HG03520 (cell line): ENCODE results near the gene GRID2.

Experiments used
- ATAC-seq: cut with Tn5 transposase; IDR thresholded peaks from one replicate; pipeline ENCODE4 v1.9.1; 2021; ENCODE audit warnings: mild to moderate bottlenecking, moderate library complexity; ENCODE audit not compliant: unreplicated experiment

The GRID2 gene

DNA sequence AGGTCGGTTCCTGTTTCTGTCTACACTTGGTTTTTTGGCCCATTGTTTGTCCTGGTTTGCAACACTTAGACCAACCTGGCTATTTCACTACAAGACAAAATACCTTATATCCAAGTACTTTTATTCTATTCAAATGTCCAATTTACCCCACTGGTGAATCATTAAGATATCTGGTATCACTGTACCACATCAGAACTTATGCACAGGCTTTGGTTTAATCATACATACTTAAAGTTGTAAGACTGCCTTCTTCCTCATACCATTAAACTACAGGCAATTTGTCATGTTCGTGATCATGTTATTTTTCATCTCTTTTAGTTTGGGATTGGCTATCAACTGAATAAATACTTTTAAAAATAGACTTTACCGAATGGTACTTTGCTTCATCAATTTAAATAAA, 1471.8 kb downstream of the GRID2 start:
- no peak for ATAC-seq

- no peak for ATAC-seq
Measured at GRCh38 chr4:93776386-93777080, 1472.8 kb downstream of the GRID2 start.

GRCh38 chr4:93777081-93777460, 1473.3 kb downstream of the GRID2 start:
- ATAC-seq = no peak

DNA sequence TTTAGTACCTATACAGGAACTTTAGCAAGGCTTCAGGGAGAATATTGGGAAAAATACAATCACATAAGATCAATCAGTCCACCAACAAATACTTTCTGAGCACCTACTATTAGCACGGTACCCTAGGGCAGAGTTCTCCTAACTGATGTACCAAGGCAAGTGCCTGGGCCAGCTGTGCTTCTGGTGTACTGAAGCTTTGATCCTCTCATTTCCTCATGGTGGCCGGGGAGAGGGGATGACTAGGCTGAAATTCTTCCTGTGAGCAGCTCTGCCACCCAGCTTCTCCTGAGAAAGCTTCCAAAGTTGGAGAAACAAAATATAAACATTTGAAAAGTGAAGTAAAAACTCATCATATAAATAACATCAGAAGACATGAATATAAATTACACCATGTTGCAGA, 1475.5 kb downstream of the GRID2 start:
- ATAC-seq = no peak

DNA sequence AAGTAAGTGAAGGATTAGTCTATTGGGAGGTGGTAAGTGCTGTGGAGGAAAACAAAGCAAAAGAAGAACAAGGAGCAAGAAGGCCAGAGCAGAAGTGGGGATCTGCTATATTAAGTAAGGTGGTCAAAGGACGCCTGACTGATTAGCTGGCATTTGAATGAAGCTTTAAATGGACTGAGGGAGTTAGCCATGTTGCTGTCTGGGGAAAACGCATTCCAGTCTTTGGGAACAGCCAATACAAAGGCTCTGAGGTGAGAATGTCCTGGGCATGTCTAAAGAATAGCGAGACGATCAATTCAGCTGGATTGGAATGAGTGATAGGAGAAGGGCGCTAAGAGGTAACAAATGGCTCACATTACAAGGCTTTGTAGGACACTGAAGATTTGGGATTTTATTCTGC, 1476.3 kb downstream of the GRID2 start:
- no peak for ATAC-seq

DNA sequence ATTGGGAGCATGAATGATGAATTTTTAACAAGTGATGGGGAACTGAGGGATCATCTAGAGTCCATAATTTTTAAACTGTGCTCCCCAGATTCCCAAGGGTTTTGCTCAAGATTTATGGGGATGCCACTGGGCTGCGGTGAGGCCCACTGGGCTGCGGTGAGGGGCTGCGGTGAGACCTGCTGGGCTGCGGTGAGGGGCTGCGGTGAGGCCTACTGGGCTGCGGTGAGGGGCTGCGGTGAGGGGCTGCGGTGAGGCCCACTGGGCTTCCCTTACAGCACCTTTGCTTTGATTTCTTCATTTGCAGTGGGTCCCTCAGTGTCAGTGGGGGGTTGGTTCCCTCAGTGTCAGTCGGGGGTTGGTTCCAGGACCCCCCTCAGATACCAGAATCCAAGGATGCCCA, 1477.4 kb downstream of the GRID2 start:
- ATAC-seq = no peak

- no peak for ATAC-seq
Measured at GRCh38 chr4:93786149-93786548, 1482.4 kb downstream of the GRID2 start.

GRCh38 chr4:93788712-93789111, 1484.9 kb downstream of the GRID2 start:
- peak; percentile 59 for ATAC-seq

DNA sequence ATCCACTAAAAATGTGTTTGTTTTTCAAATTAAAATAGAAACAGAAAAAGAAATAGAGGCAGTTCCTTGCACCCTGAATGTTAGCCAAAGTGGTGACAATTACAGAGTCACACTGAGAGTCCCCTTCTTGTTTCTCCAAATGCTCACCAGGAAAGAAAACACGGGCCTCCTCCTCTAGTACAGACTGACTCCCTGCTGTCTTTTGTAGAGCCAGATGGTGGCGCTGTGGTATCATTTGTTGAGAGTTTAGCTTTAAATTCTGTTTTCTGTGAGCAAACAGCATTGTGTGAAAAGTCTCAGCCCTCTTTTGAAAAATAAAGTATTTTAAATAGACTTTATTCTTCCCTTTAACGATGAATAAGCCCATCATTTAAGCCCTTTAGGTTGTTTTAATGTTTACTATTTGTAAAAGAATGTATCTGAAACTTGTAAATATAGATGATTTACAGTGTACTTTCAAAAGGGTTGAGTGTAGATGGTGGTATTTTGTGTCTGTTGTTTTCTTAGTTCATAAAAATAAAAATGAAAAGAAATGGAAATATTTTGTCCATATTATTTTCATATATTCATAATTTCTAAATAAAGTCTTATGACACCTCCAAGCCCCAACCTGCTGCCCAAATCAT, 1487.9 kb downstream of the GRID2 start:
- peak; percentile 86 for ATAC-seq

DNA sequence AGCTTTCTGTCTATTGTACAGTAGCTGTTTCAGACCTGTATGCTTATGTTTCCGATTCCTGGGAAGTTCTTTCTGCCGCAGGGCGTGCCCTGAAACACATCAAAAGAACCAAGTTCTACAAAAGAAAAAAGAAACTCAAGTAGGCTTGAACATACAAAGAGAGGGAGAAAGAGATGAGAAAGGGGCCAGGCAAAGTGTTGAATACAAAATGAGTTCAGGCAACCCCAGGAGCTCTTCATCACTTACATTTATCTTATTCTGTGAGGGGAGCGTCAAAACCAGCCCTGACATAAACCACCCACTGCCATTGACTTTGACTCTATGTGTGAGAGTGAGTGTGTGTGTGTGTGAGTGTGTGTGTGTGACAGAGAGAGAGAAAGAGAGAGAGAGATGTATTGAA, 1498.3 kb downstream of the GRID2 start:
- no peak for ATAC-seq

GRCh38 chr4:93809773-93810172, 1506.0 kb downstream of the GRID2 start:
- ATAC-seq = no peak

DNA sequence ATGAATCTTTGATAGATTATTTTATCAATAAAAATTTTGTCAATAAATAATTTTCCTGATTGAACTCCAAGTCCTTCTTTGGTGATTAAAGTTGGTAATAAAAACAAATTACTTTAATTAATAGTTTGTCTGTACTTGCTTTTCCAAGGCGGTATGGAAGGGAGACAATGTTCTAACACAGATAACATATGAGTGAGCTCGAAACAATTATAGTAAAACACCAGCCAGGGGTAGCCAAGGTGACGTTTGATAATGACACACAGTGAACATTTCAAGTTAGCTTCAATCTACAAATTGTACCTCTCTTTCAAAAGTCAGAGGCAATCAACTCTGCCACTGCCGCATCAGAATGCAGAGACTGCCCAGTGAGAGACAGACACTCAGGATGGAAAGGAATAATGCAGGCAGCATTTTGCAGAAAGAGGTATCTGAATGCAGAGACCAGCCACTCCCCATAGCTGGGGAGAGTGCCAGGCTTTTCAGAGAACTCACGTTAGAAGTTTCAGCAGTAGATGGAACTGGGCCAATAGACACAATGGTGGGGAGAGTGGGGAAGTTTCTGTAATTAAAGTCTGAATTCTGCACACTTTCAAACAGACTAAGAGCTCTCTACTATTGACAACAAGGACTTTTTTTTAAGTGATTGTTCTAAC, 1506.7 kb downstream of the GRID2 start:
- no peak for ATAC-seq

GRCh38 chr4:93813092-93813491, 1509.3 kb downstream of the GRID2 start:
- no peak for ATAC-seq

- no peak for ATAC-seq
Measured at GRCh38 chr4:93814141-93814540, 1510.4 kb downstream of the GRID2 start.

- ATAC-seq = no peak
Measured at GRCh38 chr4:93814722-93815121, 1511.0 kb downstream of the GRID2 start.
